ENCODE results near the gene EID1.
"Not testable (repeated sequence)": the region's sequence is repeated elsewhere in the genome, so short reads cannot be mapped to it uniquely, and the experiment has no call there.

EID1 gene

DNA sequence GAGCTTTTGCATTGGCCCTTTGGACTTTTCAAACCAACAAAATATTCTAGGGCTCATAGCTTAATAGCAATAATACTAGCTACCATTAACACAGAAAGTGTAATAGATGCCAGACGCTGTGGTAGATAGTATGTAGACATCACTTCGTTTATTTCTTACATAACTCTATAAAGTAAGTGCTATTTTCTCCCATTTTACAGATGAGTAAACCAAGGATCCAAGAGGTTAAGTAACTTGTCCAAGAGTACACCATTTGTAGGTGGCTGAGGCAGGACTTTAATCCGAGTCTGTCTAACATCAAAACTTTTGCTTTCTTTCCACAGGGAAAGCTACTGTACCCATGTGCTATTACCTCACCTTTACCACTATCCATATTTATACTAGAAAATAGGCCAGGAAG, 12.0 kb downstream of the EID1 start:
- peaks cover 14% of the 10 kb centered on the region for H3K4me1 Mint-ChIP-seq
- H3K27me3 Mint-ChIP-seq = peaks cover 20% of the 10 kb centered on the region
- no peak overlapping the region for H3K4me3 Mint-ChIP-seq
- no peak for ATAC-seq
- no peak for DNase-seq
- no peak overlapping the region for H3K27ac Mint-ChIP-seq
- no peaks in the 10 kb centered on the region for H3K9me3 Mint-ChIP-seq

DNA sequence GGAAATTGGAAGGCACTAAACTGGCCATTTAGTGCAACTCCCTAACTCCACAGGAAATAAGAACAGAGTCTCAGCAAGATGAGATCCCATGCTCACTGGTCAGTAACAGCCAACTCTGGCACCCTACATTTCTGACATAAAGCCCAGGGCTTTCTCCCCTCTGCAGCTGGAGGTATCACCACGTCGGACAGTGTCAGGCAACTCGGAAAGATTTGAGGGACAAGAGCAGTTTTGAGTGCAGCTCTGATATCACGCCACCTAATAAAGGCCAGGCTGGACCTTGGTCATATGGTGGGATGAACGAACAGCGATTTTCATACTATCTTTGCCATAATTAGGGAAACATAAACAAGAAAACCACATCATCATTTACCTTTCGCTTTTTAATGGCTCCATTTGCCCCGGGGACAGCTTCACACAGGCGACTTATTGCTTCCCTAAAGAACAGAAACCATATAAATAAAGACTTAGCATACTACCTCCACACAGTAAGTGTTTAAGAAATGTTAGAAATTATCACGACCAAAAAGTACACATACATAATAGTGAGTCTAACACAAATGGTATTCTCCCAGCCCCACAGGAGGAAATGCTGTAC, 12.5 kb downstream of the EID1 start:
- peaks cover 14% of the 10 kb centered on the region for H3K4me1 Mint-ChIP-seq
- H3K9me3 Mint-ChIP-seq = no peaks in the 10 kb centered on the region
- DNase-seq = no peak
- no peak overlapping the region for H3K4me3 Mint-ChIP-seq
- H3K27me3 Mint-ChIP-seq = peaks cover 22% of the 10 kb centered on the region
- ATAC-seq = no peak
- no peak overlapping the region for H3K27ac Mint-ChIP-seq

- Mint-ChIP-seq H3K4me1 (peaks cover 14% of the 10 kb centered on the region), H3K4me3 (no peak overlapping the region), H3K9me3 (no peaks in the 10 kb centered on the region), H3K27me3 (peaks cover 21% of the 10 kb centered on the region), H3K27ac (no peak overlapping the region)
- no peak for DNase-seq
- no peak for ATAC-seq
Measured at GRCh38 chr15:48891232-48891765, 13.4 kb downstream of the EID1 start.

DNA sequence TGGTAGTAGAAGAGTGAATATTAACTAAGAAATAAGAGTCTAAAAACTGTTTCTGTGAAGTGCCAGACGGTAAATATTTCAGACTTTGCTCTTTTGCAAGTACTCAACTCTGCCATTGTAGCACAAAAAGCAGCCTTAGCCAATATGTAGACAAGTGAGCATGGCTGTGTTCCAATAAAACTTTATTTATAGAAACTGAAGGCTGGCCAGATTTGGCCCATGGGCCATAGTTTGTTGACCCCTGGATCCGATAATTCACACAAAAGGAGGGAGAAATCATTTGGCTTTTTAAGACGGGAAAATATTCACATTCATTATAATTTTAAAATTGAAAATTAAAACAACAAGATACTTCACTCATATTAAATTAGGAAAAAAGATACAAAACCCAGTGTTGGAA, 15.4 kb downstream of the EID1 start:
- H3K9me3 Mint-ChIP-seq = no peaks in the 10 kb centered on the region
- no peak for ATAC-seq
- peaks cover 41% of the 10 kb centered on the region for H3K27me3 Mint-ChIP-seq
- DNase-seq = no peak
- peaks cover 22% of the 10 kb centered on the region for H3K4me1 Mint-ChIP-seq
- no peak overlapping the region for H3K27ac Mint-ChIP-seq
- no peak overlapping the region for H3K4me3 Mint-ChIP-seq

DNA sequence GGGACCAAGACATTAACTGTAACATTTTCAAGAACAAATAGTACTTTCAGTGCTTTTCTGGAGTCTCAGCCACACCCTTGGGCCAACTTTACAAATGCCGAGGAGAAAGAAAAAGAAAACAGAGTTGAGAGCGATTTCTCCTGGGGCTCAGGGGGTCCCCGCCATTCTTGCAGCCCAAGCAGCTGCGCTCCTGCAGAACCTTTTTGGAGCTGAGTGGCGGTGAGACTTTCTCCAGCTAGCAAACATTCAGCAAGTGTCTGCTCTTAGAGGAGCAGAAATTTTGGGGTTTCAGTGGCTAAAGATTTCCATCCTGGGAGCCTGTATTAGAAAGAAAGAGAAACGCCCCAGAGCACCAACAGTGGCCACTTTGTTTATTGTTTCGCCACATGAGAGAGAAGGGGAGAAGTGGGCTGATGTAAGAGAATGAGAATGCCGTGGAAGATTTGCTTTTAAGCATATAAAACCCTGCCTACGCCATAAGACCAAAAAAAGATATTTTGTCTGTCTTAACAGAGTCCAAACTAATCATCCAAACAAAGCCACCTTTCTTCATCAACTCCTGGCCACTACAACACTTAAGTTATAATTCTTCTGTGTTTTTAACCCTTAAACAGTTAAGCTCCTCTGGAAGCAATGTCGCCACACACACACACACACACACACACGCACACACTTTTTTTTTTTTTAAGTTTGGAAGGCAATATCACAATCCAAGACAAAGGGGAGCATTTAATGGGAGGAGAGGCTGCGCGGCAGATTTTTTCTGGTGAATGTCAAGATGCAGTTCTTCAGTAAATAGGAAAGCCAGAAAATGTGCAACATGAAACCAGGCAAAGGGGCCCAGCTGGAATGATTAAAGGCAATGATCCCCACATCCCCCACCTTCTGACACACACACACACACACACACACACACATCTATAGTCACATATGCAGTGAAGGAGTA, 19.2 kb downstream of the EID1 start:
- ATAC-seq (no peak), DNase-seq (no peak)
- Mint-ChIP-seq H3K9me3 (no peaks in the 10 kb centered on the region), H3K27ac (no peak overlapping the region), H3K27me3 (peaks cover 42% of the 10 kb centered on the region), H3K4me3 (peak overlapping the region in 1 of 2 donors; percentile 6), H3K4me1 (peaks cover 22% of the 10 kb centered on the region)

DNA sequence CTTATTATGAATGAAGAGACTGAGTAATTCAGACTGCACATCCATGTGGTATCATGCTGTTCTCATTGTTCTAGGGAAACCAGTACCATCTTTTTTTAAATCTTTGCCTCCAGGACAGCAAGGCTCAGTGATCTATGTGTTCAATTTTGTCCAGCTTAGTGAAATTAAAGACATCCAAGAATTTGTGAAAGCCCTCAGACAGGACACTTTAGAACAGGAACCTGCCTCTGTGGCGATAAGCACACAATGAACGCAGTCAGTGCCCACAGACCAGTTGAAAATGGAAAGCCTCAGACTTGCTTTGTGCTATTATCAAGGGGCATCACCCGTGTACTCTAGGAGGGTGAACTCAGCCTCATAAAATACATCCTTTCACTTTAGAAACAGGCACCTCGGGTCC, 20.1 kb downstream of the EID1 start:
- peak overlapping the region in 1 of 2 donors; percentile 57 for H3K27ac Mint-ChIP-seq

DNA sequence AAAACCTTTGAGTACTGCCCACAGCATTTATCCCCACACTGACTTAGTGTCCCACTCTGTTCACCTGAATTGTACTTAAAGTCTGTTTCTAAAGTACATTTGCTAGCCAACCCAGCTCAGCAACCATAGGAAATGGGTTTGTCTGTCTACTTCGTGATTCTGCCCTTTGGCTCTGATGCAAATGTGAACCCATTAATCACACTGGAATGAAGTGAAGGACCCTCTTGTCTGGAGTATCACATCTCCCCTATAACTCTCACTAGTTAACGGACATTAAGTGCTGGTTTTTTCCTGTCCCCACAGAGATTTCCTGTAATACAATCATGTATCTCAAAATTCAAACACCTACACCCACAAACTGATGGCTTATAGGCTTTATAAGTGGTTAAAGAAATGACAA, 20.5 kb downstream of the EID1 start:
- peak overlapping the region; percentile 5 to 36 for H3K4me3 Mint-ChIP-seq
- ATAC-seq (no peak), DNase-seq (no peak)
- H3K27me3 Mint-ChIP-seq = peaks cover 42% of the 10 kb centered on the region
- peak overlapping the region in 1 of 2 donors; percentile 50 for H3K27ac Mint-ChIP-seq
- H3K9me3 Mint-ChIP-seq = no peaks in the 10 kb centered on the region
- H3K4me1 Mint-ChIP-seq = peaks cover 22% of the 10 kb centered on the region

More for the DNA sequence above, 20.1 kb downstream of the EID1 start:
- peak overlapping the region; percentile 5 to 36 for H3K4me3 Mint-ChIP-seq
- no peaks in the 10 kb centered on the region for H3K9me3 Mint-ChIP-seq
- peaks cover 22% of the 10 kb centered on the region for H3K4me1 Mint-ChIP-seq
- peaks cover 42% of the 10 kb centered on the region for H3K27me3 Mint-ChIP-seq
- ATAC-seq = no peak
- no peak for DNase-seq

GRCh38 chr15:48899793-48900192, 21.9 kb downstream of the EID1 start:
- H3K4me3 Mint-ChIP-seq = no peak overlapping the region
- no peak for ATAC-seq
- no peak for DNase-seq
- H3K27me3 Mint-ChIP-seq = peaks cover 33% of the 10 kb centered on the region
- no peaks in the 10 kb centered on the region for H3K9me3 Mint-ChIP-seq
- H3K4me1 Mint-ChIP-seq = peaks cover 24% of the 10 kb centered on the region
- no peak overlapping the region for H3K27ac Mint-ChIP-seq

- no peak for ATAC-seq
- no peak for DNase-seq
- Mint-ChIP-seq H3K4me1 (peaks cover 24% of the 10 kb centered on the region), H3K9me3 (peaks cover 8 to 11% of the 10 kb centered on the region in 2 donors), H3K27ac (no peak overlapping the region), H3K4me3 (no peak overlapping the region), H3K27me3 (peaks cover 10% of the 10 kb centered on the region)
Measured at GRCh38 chr15:48904758-48905157, 26.8 kb downstream of the EID1 start.

GRCh38 chr15:48905216-48905615, 27.3 kb downstream of the EID1 start:
- ATAC-seq (no peak), DNase-seq (no peak)
- peaks cover 10 to 12% of the 10 kb centered on the region in 2 donors for H3K9me3 Mint-ChIP-seq
- peaks cover 11% of the 10 kb centered on the region for H3K27me3 Mint-ChIP-seq
- H3K4me1 Mint-ChIP-seq = peaks cover 24% of the 10 kb centered on the region
- peak overlapping the region in 1 of 2 donors; percentile 70 for H3K27ac Mint-ChIP-seq
- H3K4me3 Mint-ChIP-seq = no peak overlapping the region

DNA sequence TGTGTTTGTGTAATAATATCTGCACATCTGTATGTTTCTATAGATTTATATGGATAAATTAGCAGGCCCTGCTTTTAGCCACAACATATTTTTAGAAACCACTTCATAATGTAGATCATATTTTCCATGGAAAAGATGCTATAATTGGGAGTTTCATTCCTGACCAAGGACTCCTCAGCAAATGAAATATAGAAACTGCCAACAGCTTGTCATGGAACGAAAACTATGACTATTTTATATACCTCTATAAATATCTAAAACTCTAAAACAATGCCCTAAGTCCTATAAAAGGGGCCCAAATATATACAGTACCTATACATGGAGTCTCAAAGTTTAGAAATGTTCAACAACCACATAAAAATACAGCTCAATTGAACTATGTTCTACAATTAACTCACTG, 27.9 kb downstream of the EID1 start:
- Mint-ChIP-seq H3K27ac (peak overlapping the region in 1 of 2 donors; percentile 70), H3K4me3 (no peak overlapping the region), H3K9me3 (peaks cover 15 to 18% of the 10 kb centered on the region in 2 donors), H3K4me1 (peaks cover 24% of the 10 kb centered on the region), H3K27me3 (peaks cover 11% of the 10 kb centered on the region)
- ATAC-seq = no peak
- no peak for DNase-seq

DNA sequence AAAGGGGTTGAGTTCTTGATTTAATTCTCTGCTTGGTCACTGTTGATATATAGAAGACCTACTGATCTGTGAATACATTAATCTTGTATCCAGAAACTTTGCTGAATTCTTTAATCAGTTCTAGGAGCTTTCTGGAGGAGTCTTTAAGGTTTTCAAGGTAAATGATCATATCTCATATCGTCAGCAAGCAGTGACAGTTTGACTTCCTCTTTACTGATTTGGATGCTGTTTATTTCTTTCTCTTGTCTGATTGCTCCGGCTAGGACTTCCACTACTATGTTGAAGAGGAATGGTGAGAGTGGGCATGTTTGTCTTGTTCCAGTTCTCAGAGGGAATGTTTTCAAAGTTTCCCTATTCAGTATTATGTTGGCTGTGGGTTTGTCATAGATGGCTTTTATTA, 31.4 kb downstream of the EID1 start:
- H3K4me3 Mint-ChIP-seq, DNase-seq, ATAC-seq, H3K27ac Mint-ChIP-seq: not testable (repeated sequence)
- Mint-ChIP-seq H3K9me3 (peaks cover 15 to 26% of the 10 kb centered on the region in 2 donors), H3K4me1 (peaks cover 24% of the 10 kb centered on the region), H3K27me3 (peaks cover 34% of the 10 kb centered on the region)

- not testable (repeated sequence) for ATAC-seq, DNase-seq, H3K27ac Mint-ChIP-seq, H3K4me3 Mint-ChIP-seq
- H3K9me3 Mint-ChIP-seq = peaks cover 15 to 26% of the 10 kb centered on the region in 2 donors
- peaks cover 14% of the 10 kb centered on the region for H3K4me1 Mint-ChIP-seq
- peaks cover 34% of the 10 kb centered on the region for H3K27me3 Mint-ChIP-seq
Measured at GRCh38 chr15:48910554-48910953, 32.6 kb downstream of the EID1 start.

GRCh38 chr15:48913141-48913540, 35.2 kb downstream of the EID1 start:
- H3K27me3 Mint-ChIP-seq = peaks cover 58% of the 10 kb centered on the region
- DNase-seq (no peak), ATAC-seq (no peak)
- H3K9me3 Mint-ChIP-seq = peaks cover 9 to 21% of the 10 kb centered on the region in 2 donors
- H3K4me3 Mint-ChIP-seq = no peak overlapping the region
- no peak overlapping the region for H3K27ac Mint-ChIP-seq
- peaks cover 2% of the 10 kb centered on the region for H3K4me1 Mint-ChIP-seq

DNA sequence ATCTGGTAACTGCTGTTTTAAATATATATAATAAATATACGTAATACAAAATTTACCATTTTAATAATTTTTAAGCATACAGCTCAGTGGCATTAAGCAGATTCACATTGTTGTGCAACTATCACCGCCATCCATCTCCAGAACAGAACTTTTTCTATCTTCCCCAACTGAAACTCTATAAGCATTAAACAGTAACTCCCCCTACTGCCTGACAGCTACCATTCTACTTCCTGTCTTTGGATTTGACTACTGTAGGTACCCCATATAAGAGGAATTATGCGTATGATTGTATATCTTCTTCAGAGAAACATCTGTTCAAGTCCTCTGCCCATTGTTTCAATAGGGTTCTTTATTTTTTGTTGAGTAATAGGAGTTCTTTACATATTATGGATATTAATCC, 36.8 kb downstream of the EID1 start:
- H3K27ac Mint-ChIP-seq = no peak overlapping the region
- peaks cover 60% of the 10 kb centered on the region for H3K27me3 Mint-ChIP-seq
- no peak for ATAC-seq

GRCh38 chr15:48915861-48916260, 37.9 kb downstream of the EID1 start:
- H3K4me1 Mint-ChIP-seq = peaks cover 4% of the 10 kb centered on the region
- DNase-seq = no peak
- peaks cover 4 to 15% of the 10 kb centered on the region in 2 donors for H3K9me3 Mint-ChIP-seq
- H3K4me3 Mint-ChIP-seq = no peak overlapping the region
- H3K27ac Mint-ChIP-seq = no peak overlapping the region
- peaks cover 66% of the 10 kb centered on the region for H3K27me3 Mint-ChIP-seq
- no peak for ATAC-seq

More for the DNA sequence above, 36.8 kb downstream of the EID1 start:
- H3K9me3 Mint-ChIP-seq = peaks cover 10 to 21% of the 10 kb centered on the region in 2 donors
- no peak overlapping the region for H3K4me3 Mint-ChIP-seq
- peaks cover 4% of the 10 kb centered on the region for H3K4me1 Mint-ChIP-seq
- DNase-seq = no peak
